Nucleus accumbens (tissue), 56 donors: ENCODE data around the gene BOLA3.
"Not testable (repeated sequence)": the region's sequence is repeated elsewhere in the genome, so short reads cannot be mapped to it uniquely, and the experiment has no call there.

Experiments used
- DNase-seq, 56 donors: peaks; one replicate each; lab custom pipeline; 2025; lab: John Stamatoyannopoulos, UW

BOLA3 gene

DNA sequence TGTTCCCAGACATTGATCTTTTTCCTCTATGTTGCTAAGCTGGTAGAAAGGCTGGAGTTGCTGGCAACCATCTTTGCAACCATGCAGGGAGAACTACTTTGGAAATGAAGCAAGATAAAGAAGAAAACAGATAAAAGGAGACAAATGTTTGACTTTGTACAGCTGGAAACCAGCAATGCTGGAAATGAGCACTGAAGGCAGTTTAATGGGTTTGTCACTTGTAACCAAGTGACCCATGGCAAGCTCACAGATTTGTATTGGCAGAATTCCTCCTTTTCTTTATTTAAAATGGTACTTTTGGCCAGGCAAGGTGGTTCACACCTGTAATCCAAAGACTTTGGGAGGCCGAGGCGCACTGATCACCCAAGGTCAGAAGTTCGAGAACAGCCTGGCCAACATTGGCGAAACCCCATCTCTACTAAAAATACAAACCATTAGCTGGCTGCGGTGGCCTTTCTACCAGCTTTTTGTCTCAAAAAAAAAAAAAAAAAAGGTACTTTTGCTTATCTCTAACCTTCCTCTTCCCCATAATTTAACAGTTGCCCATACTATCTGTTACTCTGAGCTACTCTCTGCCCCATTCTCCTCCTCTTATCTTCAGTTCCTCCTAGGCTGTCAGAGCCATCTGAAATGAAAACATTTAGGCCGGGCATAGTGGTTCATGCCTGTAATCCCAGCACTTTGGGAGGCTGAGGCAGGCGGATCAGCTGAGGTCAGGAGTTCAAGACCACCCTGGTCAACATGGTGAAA is 2.0 kb upstream of the BOLA3 start:
- no peak for DNase-seq

DNA sequence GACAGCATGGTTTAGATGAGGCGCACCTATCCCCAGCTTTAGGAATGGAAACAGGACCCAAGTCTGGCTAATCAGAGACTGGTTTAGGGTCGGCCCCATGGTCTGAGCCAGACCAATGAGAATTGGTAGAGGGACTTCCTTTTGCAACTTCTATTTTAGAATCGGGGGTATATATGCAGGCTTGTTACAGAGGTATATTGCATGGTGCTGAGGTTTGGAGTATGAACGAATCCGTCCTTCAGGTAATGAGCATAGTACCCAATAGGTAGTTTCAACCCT is 1.5 kb upstream of the BOLA3 start:
- no peak for DNase-seq

DNA sequence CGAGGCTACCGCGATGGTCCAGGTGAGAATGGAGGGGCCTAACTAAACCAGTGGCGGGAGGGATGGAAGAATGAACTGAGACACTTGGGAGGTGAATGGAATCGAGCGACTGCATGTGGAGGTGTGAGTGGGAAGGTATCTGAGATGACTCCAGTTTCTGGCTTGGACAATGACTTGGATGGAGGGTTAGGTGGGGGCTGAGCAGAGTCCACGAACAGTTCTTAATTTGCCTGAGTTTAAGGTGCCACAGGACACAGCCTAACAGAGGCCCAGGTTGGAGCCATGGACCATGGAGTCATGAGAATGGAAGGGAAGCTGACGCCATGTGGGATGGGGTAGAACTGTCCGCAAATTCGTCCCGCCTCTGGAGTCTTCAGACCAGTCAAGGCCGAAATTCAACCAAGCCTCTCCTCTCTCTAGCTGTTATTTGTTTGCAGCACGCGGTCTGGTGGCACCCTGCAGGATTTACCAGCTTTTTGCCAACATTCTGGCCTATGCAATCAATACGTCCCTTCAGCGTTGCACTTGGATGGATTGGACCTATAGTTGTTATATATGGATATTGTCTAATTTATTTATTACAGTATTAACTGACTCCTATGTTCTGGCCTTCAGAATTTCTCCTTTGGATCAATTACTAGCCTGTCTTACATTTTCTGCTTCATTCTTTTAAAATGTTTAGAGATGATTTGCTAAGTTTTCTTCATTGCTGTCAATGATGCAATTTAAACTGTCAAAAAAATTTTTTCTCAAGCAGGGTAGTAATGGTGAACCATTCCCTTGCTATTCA is 940 bp upstream of the BOLA3 start:
- peak in 2 of 56 donors; percentile 35 to 50 for DNase-seq

DNA sequence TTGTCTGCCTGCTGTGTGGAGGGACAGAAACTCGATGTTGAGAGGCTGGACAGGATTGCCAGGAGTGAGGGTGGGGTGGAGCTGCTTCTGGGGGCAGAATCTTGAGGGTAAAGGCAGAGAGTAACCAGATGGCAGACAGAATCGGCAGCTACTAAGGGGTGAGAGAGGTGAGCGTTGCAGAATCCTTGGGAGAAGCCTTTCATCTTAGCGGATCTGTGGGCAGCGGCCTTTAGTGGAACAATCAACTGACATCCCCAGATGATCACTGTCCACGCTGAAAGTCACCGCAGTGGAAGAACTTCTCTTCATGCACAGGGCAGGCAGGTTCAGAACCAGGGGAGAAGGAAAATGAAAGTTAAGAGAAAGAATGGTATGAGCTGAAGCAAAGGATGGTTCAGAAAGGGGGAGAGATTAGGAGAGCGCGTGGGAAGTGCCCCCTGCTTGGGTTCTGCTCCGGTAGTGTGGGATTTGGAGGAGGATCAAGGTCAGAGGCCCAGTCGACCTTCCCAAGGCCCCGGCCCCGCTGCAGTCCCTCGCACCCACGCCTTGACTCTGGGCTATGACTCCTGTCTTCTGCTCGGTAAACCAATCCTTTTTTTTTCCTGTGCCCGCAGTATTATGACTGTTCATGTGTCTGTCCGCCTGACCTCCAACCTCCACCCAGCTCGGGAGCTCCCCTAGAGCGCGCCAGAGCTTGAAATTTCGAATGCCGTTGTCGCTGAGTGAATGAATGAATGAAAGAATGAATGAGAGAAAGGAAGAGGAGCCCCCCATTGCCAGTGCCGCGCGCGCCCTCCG is 584 bp downstream of the BOLA3 start:
- DNase-seq, result peak in 2 of 56 donors; percentile 25 to 49

DNA sequence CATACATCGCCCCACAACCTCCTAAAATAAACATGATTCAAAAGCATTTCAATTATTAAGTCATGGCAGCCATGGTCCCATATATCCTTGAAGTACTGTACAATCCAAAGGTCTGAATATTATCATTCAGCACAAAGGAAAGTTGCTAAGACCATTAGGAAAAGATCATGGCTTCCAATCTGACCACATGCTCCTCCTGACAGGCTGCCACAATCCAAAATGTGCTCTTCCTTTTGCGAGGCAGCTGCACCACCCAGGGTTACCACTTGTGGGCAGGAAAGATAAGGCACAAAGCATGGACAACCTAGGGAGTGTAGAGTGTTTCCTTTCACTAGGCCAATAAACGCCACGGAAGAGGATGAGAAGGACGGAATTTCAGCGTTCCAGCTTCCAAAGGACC is 5.4 kb downstream of the BOLA3 start:
- DNase-seq, result no peak

DNA sequence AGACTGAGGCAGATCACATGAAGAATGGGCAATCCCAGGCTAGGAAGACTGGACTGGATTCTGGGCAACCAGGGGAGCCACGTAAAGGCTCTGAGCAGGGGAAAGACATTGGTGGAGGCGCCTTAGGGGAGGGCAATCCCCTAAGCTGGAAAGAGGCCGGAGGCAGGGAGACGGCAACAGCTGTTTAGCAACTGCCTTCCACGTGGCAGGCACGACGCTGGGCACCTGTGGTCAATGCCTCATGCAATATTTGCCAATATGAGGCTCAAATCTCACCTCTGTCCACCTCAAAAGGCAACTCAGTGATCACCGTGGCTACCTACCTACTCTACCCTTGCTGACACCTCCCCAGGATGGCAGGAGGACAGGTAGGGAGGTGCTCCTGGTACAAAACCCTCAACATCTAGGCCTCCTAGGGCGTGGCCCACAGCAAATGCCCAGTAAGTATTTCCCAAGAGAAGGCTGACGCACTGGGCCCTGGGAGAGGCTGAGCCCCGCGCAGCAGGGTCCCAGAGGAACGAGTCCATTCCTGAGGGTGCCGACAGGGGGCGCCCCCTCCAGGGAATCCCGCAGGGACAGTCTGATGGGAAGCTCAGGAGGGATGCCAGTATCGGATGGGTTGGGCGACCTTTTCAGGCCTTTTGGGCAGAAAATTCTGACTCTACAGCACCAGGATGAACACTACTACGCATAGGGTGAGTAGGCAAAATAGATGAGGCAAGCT is 8.9 kb downstream of the BOLA3 start:
- DNase-seq, result no peak

DNA sequence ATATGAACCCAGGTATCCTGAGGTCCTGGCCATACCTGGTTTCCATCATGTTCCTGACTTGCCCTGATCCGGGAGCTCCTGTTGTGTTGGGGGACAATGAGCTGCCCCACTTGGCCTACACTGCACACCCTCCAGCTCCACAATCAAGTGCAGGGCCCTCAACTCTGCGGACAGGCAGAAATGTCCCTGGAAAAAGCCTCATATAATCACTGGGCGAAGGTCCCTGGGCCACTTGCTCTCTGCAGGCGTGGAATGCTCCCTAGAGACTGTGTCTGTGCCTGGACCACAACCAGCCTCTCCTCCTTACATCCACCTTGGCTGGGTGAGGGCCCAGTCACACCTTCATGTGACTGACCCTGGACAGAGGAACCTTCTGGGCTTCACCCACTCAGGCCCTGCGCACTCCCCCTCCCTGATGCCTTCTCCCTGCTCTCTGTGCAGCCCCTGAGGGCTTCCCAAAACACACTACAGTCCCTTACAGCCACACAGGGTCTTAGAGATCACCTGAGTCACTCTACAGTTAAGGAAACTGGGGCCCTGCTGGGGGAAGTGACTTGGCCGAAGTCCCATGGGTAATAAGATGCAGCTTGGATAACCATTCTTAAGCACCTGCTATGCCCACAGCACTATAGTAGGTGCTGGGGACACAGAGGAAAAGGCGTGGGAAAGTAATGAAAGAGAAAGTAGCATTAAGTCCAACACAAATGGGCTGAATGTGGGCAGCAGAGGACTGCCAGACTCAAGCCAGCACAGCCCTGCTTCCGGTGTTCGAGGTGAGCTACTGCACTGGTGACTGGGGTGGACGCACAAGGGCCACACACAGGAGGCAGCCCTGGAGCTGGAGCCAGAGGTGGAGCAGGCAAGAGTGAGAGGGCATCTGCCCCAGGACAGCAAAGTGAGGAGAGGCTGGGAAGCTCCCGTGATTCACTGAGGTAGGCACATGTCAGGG is 9.8 kb downstream of the BOLA3 start:
- no peak for DNase-seq

DNA sequence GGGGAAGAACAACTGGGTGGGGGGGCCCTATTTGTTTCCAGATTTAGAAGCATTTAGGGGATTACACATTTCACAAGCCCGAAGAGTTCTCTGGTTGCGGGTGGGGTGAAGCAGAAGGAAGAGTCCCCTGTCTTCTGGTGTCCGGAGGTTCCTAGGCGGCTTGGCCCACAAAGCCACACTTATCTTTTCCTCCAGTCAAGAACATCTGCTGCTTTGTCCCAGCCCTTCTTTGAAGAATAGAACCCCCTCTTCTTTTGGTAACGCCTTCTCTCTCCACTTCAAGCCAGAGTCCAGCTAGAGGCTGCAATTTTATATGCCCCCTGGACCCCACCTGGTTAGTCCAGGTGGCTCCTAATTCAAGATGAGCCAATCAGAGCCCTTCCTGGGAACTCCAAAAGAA is 15.8 kb downstream of the BOLA3 start:
- no peak for DNase-seq

DNA sequence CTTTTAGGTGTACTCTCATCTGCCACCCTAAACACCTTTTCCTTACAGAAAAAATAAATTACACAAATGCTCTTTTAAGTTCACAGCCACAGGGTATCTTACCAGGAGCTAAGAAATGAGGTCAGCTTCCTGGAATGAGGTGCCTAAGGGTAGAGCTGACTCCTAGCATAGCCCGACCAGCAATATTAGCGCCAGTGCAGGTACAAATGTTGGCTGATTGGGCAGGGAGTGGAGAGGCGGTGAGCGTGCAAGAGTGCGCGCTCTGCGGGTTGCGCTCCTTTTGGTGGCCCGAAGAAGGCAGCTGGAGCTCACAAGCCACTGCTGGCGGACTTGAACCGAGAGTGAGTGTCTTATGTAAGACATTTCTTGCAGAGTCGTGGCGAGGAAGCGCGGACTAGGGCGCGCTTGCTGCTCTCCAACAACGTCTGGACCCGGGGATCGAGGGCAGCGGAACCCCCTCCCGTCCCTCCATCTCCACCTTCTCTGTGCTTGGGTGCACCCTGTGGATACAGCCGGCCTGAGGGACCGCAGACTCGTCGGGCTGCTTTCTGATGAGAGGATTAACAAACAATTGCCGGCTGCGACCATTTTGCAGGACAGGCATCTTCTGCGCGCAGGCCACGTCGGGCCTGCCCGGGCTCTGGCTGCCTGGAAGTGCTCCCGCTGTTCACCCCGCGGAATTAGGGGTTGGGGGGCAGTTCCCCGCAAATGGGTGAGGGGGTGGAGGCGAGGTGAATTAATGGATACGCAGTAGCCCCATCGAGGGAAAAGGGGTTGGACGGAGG is 17.3 kb downstream of the BOLA3 start:
- DNase-seq, result no peak

DNA sequence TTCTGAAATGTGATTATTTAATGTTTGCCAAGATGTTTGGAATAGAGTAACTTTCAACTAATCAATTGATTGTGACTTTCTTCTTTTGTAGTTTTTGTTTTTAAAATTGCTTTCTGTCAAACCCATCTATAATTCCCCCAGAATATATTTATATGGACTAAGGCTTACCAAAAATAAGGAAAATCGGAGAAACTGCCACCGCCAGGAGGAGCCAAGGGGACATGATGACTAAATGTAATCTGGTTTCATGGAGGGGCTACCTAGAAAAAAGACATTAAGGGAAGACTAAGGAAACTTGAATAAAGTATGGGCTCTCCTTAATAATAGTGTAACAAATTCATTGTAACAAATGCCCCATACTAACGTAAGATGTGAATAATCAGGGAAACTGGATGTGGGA is 19.5 kb downstream of the BOLA3 start:
- DNase-seq, result no peak

DNA sequence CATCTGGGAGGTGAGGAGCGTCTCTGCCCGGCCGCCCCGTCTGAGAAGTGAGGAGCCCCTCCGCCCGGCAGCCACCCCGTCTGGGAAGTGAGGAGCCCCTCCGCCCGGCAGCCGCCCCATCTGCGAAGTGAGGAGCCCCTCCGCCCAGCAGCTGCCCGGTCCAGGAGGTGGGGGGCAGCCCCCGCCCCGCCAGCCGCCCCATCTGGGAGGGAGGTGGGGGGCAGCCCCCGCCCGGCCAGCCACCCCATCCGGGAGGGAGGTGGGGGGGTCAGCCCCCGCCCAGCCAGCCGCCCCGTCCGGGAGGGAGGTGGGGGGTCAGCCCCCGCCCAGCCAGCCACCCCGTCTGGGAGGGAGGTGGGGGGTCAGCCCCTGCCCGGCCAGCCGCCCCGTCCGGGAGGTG is 23.8 kb downstream of the BOLA3 start:
- not testable (repeated sequence) for DNase-seq

DNA sequence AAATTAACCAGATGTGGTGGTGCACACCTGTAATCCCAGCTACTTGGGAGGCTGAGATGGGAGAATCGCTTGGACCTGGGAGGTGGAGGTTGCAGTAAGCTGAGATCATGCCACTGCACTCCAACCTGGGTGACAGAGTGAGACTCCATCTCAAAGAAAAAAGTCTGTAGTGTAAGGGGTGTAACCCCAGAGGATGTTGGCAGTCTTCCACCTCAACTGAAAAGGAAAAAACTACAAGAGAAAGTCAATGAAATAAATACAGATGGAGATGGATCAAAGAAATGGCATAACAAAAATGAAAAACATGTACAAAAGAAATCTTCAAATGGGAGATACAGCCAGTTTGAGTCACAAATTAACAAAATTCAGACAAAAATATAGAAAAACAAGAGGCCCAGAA is 25.9 kb downstream of the BOLA3 start:
- DNase-seq, result not testable (repeated sequence)

DNA sequence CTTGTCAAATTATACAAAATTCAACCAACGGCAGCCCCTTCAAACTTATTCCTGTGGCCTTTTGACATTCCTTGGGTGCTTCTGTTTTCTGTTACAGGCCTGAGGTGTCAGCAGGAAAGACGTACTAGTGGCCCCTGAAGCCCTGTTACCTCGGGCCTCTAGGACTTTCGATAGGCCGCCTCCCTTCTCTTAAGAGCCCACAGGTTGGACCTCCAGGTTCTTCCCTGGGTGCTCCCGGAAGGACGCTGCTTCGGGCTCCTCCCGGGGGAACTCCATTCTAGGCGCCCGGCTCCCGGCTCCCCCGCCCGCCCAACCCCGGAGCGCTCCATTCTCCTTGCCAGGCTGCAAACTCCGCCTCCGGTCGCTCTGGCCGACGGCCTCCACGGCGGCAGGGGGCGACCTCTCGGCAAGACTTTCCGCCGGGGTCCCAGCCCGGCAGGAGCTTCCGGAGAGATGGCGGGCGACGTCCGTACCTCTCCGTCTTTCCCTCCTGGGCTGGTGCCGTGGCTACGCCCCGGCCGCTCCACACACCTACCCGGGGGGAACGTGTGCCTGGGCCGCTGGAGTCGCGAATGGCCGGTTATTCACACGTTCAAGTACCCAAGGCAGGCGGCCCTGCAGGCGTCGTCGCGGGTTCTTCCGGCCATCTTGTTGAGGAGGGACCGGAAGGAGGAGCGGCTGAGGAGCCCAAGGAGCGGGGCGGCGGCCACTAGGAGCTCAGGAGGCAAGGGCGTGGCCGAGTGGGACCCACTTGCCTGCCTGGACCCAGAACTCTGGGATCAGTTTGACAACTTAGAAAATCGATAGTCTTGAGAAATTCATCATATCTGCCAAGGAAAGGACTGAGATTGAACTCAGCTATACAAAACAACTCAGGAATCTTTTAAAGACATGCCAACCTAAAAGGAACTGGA is 27.5 kb downstream of the BOLA3 start:
- peak in 54 of 56 donors; percentile 48 to 93 (median 80) for DNase-seq

DNA sequence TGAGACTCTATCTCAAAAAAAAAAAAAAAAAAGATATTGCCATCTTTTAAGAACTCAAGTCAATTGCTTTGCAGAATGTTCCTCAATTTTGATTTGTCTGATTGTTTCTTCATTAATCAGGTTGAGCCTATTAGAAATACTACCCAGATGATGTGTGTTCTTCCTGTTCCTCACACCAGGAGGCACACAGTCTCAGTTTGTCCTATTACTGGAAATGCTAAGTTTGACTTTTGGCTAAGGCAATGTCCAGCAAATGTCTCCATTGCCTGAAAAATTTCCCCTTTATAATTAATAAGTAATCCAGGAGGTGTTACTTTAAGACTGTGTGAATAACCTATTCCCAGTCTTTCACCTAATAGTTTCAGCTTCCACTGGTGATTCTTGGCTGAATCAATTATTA is 28.4 kb downstream of the BOLA3 start:
- DNase-seq, result no peak

DNA sequence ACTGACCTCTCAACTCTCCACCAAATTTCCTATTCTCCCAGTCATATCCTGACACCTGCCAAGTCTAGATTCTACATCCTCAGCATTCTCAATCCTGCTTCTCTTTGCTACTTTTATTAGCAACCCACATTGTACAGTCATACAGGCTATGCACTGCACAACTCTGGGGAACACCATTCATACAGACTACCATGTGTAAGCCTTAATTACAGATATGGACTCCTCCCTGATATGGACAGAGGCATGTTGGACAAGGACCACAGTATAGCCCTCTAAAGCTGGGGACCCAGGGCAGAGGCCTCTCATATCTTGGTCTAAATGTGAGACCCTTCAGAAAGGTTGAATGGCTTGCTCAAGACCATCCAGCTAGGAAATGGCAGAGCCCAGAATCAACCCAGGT is 36.3 kb downstream of the BOLA3 start:
- DNase-seq, result no peak

DNA sequence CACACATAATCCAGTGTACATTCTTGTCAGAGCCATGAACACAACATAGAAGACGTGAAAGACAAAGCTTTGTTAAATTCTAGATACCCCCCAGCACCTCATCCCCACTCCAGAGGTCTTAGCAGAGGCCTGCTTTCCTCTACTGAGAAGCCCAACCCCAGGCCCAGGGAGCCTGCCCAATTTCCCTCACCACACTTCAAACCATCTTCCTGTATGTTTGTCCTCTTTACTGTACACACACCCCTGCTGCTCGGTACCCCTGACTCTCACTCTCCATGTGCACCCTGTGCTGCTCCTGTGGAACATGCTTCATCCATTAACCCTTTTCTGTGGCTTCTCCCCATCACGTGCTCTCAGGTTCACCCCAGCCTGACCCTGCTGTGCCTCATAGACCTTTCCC is 37.2 kb downstream of the BOLA3 start:
- no peak for DNase-seq

DNA sequence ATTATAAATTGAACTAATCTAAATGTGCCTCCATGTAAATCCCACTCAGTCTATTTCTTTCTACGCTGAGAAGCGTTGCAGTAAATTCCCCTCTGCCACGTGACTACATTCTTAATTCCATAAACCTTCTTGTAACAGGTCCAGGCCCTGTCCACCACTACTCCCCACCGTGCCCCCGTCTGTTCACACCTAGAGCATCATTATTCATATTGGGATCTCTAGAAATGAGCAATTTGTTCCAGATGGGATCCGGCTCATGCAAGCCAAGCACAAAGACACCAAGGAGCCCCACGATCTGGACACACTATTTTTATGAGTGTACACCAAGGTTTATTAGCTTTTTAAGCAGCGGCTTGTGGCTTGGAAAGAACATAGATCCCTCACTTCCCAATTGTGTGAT is 38.2 kb downstream of the BOLA3 start:
- no peak for DNase-seq

DNA sequence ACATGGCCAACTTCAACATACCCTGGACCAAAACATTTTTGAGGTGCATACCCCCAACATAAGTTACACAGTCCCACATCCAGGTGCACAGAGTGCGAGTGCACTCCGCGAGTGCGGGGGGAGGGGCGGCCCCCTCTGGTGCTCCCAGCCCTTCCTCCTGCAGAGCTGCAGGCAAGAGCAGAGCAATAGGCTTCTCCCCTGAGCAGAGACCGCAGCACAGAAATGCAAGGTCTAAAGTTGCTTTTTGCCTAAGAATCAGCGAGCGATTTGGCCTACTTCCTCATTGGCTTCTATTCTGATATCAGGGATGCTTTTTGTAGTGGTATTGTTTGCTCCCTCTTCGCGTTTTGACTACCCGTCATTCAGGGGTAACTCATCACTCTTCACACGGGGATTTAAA is 40.6 kb downstream of the BOLA3 start:
- DNase-seq, result peak in 1 of 56 donors; percentile 16
